HG03196 (cell line): ENCODE results near the gene CAPSL.
"Not testable (repeated sequence)": the region's sequence is repeated elsewhere in the genome, so short reads cannot be mapped to it uniquely, and the experiment has no call there.

ENCODE experiments used
- ATAC-seq: cut with Tn5 transposase; IDR thresholded peaks from one replicate; pipeline ENCODE4 v1.9.1; 2021; ENCODE audit not compliant: unreplicated experiment

CAPSL gene

DNA sequence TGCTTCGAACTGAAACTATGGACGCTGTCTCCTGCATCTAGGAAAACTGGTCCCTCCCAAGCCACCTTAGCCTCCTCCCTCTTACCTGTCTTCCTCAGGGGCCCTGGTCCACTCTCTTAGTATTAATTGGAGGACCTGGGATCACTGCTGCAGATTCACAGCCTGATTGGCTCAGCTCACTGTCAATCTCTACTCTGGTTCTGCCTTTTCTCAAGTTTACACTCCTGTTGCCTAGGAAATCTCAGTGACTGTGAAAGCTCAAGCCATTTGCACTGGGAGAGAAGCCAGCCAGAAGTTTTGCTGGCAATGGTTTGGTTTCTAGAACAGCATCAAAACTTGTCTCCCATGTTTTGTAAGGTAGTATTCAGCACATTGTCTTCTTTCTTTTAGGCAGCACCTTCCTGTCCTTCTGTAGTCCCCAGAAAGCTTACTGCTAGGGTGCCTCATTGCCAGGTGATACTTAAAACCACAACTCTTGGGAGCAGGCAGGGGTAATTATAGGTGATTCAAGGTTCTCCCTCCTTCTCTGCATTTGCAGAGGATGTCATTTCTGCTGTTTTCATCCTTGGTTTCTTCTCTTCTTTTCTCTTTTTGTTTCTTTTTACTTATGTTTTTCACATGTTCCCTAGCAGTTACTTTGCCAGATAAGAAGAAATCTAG, at the start of gene CAPSL:
Gene CAPSL (minus strand): TSS at position 55 of the 660 bp plus-strand sequence. CDS start 17,502 bp downstream, outside the sequence.
- no peak for ATAC-seq

DNA sequence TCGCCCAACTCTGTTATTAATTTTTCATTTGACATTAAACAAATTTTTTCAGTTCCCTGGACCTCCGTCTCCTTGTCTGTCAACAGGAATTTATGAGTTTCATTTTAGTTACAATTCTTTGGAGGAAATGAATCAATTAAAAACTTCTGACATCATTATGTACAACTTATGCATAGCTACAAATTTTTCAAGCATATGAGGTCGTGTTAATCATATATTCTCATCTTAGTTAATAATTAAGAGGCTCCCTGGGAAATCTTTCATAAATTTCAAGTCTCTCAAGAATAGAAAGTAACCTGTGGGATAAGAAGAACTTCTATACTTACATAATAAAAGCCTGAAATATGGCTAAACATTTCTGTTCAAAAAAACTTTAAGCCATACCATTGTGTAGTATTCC, 49.4 kb upstream of the CAPSL start:
- ATAC-seq, result no peak

DNA sequence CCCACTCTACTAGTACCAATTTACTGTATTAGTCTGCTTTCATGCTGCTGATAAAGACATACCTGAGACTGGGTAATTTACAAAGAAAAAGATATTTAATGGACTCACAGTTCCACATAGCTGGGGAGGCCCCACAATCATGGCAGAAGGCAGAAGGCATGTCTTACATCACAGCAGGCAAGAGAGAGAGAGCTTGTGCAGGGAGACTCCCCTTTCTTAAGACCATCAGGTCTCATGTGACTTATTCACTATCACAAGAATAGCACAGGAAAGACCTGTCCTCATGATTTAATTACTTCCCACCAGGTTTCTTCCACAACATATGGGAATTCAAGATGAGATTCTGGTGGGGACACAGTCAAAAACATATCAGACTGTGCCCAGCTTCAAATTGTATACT, 41.3 kb upstream of the CAPSL start:
- ATAC-seq, result no peak

DNA sequence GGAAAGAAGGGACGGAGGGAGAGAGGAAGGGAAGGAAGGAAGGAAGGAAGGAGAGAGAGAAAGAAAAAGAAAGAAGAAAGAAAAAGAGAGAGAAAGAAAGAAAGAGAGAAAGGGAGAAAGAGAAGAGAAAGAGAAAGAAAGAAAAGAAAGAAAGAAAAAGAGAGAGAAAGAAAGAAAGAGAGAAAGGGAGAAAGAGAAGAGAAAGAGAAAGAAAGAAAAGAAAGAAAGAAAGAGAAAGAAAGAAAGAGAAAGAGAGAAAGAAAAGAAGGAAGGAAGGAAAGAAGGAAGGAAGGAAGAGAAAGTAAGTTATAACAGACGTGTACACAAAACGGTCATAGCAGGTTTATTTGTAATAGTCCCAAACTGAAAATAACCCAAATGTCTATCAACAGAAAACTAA, 38.4 kb upstream of the CAPSL start:
- not testable (repeated sequence) for ATAC-seq

DNA sequence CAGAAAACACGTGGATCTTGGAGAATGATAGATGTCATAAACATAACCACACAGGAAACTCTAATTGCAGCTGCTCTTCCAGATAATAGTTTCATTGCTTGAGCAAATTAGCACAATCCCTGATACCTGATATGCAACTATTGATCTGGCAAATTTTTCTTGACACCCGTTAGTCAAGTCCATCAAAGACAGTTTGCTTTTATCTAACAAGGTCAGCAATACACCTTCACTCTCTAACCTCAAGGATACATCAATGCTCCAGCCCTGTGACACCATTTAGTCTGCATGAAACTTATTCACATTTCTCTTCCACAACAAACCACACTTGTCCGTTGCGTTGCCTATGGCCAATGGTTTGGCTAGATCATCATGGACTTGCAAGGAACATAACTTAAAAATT, 36.1 kb upstream of the CAPSL start:
- ATAC-seq, result no peak

DNA sequence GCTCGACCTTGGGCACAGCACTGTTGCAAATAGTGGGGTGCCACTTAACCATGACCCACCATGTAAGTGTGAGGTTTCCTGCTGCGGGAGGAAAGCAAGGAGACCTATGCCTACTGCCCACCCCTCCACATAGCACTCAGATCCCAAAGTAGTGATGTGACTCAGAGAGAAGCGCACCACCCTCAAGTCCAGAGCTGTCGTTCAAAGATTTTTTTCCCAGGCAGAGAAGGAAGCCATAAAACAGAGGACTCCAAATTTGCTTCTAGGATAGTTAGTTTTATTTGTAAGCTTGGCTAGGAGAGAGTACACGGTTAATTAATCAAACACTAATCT, 33.4 kb upstream of the CAPSL start:
- no peak for ATAC-seq

DNA sequence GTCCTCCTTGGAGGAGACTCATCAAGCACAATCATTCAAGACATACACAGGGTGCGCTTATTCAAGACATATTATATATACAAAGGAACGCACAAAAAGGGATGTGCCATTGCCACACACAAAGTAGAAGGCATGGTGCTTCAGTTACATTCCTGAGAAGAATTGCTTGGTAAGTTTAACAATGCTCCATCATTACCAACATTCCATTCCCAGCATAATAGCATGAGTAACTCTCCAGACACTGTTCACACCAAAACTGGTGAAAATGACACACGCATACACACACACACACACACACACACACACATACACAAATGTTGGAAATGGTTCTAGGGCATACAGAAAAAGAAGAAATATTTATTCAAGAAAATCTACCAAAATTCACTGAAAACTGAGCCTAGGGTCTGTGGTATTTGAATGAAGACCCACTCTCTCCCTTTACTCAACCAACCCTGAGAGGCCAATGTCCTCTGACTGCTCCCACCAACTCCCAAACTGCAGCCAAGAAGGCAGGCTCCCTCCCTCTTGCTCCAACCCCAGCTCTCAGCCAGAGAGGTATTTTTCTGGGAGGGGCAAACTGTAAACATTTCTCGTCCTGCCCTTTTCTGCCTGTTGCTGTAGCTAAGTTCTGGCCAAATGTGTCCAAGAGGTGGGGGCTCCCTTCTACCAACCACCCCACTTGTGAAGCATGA, 32.9 kb upstream of the CAPSL start:
- no peak for ATAC-seq

DNA sequence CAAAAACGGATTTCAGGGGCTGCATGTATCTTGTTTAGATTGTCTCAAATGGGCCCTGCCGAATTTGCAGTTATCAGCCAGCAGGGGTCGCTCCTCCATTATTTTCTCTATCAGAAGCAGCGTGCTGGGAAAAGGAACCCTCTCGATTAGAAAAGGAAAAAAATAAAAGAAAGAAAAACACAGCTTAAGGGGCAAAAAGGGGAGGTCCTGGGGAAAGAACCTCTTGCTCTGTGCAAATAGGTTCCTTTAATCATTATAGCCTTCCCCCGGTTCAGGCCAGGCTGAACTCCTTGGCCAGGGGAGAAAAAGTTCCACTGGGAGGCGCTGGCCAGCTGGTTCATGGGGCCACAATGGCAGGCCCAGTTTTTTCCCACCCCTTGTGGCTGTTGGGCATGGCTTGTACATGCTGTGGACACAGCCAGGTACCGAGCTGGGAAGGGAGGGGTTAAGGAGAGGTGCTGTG, 25.0 kb upstream of the CAPSL start:
- ATAC-seq, result no peak

DNA sequence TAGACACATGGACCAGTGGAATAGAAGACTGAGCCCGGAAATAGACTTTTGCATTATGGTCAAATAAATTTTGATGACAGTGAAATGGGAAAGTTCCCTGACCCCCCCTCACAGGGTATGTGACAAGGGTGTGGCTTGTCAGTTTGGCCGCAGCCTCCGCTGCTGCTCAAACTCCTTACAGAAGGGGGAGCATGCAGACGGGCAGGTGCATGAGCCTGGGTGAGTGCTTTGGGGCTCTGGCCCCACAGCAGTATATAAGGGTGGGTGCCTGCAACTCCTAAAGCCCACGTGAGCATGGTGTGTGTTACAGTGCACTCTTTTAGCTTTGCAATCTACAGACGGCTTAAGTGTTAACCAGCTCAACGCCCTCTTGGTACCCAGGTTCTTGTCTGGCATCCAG, 21.9 kb upstream of the CAPSL start:
- ATAC-seq, result no peak

DNA sequence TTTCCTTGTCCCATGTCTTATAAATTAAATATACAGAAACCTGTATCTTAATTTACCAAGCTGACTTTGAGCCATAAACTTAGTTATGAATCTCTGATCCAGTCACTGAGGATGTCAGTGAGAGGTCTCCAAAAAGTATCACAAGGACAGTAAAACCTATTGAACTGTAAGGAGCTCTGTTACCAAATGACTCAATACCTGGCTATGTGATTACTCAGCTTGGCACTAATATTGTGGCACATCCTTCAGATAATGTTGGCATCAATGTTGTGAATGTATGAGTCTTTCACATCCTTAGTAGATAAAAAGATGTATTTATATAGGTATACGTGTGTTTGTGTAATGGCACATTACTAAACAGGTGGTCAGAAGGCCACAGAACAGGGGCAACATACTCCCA, 18.0 kb upstream of the CAPSL start:
- no peak for ATAC-seq

DNA sequence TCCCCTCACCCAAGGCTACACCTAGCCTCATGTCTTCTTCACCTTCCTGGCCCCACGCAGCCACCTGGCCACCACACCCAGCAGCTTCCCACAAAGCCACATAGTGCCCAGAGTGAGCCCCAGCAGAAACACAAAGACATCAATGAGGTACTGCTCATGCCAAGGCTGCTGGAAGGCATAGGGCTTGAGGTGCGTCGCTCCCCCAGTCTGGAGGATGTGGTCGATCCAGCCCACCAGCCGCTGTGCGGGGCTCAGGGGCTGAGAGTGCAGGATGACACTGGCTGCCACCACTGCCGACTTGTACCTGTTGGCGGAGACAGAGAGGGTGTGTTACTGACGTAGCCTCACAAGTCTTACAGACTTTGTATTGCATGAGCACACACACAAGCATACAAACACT, 15.8 kb upstream of the CAPSL start:
- ATAC-seq, result no peak

DNA sequence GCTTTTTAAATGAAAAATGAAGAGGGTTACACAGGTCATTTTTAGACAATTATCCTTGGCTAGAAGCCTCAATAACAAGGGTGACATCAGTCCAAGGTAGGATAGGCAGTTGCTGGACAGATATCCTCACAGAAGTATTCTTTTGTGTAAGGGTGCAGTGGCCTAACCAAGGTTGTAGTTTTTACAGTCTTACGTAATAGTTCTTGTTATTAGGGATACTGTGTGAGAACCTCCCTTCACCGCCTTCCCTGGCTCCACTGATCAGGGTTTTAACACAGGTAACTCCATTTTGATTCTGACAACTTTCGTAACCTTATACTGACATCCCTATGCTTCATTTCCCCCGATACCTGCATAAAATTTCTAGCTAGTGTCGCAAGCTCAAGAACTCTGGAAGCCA, 8.7 kb upstream of the CAPSL start:
- no peak for ATAC-seq

DNA sequence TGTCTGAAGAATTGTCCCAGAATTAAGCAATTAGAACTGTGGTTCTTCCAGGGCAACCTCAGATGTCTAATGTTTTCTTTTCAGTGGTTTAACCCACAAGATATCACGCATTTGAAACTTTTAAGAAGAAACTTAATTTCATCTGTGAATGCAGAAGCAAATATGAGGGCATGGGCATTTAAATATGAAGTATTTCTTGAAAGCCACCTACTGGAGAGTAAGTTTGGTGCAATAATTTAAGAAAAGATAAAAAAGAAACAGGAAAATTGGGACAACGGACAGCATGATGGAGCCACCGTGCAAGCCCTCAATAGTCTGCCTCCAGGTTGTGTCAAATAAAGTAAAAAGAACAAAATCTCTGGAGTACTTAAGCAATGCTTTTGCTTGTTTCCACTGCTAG, 1.2 kb upstream of the CAPSL start:
- ATAC-seq, result no peak

DNA sequence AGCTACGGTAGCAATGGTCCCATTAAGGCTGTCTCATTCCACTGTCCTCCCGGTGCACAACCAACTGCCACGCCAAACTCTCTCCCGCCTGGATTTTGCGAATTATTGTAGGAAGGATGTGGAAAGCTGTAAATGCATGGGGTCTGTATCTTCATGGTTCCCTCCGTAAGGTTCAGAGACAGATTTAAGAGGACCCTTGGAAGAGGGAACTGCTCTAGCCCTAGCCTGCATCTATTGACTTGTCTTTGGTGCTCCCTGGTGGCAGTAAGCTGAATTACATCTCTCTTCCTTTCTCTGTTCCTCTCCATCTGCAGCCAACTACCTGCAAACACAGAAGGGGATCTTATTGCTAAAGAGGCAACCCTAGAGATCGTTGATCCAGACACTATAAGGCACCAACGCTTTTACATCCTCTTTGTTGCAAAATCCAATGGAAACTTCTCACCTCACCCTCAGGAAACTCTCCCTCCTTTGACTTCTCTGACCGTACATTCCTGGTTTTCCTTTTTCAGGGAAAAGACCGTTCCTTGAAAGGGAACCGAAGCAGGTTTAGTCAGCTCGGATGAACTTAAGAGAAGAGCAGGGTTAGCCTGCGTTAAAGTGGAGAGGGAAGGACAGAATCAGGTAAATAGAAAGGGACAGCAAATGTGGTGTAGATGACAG, 11.9 kb downstream of the CAPSL start:
- ATAC-seq, result peak; percentile 57

DNA sequence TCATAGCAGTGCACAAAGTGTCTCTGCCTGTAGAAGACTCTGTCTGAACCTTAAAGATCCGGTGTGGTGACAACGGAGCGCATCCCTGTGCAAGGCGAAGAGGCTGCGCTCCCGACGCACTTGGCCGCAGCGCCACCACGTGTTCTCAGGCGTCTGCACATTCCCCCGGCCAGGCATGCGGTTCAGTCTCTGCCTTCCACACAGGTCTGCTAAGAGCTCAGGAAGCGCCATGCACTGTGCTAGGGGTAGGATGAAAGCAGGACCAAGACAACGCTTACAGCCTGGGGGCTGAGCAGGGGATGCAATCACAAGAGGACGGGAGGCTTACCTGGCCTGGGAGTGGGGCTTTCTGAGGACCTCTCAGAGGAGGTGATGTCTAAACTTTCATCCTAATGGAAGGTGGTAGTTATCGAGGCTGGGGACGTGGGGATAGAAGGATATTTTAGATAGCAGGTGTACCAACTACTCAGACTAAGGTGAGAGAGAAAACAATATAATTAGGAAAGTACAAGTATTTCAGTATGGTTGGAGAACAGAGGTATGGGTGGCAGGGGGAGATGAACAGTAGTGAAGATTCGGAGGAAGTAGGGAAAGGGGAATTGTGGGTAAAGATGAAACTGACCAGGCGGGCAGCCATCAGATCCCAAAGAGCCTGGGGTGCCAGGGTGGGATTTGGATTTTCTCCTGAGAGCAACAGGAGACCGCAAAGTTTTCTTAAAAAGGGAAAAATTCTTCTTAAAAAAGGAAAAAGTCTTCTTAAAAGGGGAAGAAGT, 13.3 kb downstream of the CAPSL start:
- ATAC-seq, result no peak

DNA sequence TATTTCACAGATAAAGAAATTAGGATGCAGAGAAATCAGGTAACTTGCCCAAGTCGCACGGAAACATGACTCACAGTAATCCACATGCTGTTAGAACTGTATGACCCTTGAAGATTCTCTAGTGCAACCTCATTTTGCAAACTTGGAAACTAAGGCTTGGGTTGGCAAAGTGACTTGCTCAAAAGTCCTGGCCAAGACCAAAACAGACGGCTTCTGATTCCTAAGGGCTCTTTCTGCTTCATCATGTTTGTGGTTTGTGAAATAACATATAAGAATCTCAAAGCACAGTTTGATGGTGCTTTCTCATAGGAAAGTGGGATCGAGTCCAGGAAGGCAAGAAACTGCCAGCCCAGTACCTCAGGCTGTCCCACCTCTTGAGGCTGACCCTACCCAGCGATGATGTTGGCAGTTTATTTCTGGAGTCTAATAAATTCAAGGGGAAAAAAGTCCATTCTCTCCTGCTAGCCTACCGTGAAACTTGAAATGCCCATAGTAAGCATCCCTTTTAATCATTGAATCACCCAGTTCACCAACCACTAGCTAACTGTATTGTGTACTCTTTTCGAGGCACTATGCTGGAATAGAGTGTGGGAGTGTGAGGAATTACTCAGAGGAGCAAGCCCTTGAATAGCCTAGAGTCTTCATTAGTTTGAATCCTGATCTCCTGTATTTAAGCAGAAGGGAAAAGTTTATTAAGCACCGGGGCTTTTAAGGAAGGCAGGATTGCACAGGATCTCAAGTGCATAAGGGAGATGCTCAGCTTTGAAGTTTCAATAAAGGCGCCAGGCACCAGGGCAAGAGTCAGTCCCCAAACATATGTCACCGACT, 14.1 kb downstream of the CAPSL start:
- ATAC-seq, result no peak

DNA sequence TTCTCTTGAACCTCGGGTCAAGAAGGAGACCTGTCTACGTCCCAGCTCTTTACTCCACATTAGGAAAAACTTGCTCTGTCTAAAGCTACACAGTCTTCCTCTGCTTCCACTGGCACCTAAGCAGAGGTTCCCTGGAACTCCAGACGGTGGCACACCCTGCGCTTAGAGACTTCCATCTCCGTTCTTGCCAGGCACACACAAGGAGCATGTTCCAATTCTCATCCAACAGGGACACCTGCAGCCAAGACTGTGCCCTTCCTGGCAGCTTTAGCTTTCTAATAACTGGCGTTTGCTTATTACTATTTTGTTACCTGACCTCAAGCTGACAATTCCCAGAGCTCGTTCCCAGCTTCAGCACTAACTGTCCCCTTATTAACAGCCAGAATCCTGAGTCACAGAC, 16.0 kb downstream of the CAPSL start:
- no peak for ATAC-seq

DNA sequence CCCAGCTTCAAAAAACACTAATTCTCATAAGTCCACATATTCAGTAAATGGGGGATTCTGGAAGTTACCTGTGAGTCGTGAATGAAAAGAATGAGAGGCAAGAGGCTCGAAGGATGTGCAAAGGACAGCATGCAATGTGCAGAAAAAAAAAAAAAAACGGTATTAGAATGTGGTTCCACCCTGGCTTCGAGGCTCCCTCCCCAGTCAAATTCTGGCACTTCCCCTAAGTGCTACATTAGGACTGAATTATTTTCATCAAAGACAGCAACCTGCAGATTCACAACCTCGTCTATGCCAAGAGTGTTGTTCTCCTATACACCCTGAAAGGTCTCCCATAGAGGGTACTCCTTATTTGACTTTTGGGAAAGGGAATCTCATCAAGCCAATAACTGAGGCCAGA, 16.5 kb downstream of the CAPSL start:
- ATAC-seq, result no peak

DNA sequence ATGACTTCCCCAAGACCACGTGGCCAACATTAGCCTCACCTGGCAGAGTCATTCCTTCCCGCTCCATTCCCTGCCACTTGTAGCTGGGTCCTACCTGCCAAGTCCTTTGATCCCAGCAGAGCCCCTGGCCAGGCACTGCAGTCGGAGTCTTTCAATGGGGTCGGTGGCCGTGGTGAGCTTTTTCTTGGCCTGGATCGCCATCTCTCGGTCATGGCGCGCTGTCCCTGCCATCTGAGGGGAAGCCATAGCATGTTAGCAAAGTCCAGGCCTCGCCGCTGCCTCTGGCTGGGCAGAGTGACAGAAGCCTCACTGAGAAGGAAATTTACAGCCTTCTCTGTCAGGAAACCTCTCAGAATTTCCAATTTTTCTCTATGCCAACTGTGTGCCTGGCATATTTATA, 17.5 kb downstream of the CAPSL start:
- no peak for ATAC-seq

DNA sequence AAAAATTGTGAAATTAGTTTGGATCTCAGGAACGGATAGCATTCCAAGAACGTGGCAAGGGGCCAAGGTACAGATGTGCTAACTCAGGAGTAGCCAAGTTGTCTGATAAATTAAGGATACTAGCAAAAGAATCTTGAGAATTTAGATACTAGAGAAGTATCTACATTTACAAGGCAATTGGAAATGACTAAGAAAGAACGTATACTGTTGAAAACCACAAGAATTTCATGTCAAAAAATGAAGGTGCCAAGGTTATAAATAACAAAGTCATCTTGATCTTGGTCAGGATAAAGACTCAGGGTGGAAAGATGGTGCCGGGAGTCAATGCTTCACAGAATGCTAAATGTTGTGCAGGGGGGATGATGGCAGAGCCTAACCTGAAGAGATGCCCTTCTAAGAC, 19.2 kb downstream of the CAPSL start:
- ATAC-seq, result no peak

DNA sequence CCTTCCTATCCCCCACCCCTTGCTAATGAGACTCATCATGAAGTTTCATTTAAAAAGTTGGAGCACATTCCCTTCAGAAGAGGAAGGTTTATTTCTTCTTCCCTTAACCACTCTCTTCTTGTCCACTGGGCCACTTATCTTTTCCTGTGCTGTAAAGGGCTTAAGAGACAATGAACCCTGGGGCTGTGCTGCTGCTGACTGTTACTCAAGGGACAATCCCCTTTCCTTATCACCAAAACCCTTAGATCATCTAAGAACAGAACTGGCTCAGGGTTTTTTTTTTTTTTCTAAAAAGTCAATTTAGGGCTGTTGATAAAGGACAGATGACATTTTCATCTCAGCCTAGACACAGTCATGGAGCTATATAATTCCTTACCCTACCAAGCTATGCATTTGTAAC, 29.6 kb downstream of the CAPSL start:
- ATAC-seq, result no peak
